Dermis blood vessel endothelial cell (primary cell): ENCODE results near the gene IQCE. TPM values are rescaled to one million over a fixed set of nuclear protein-coding genes. Genes with fewer than 3 reads are reported as not detected.
A peak's percentile ranks its signal among the peaks of the same experiment; 100 is the strongest.

Experiments used
- DNase-seq: peaks from one replicate; pipeline ENCODE4 v3.0.0; 2010
- total RNA-seq: library from RNA; depleted of rRNA; stranded (reverse); fragments of >200 nt; gene quantifications from 2 replicates; pipeline ENCODE4 v1.2.3, GENCODE V29; 2014

IQCE gene
- total RNA-seq, 1 donor from 2014 or later = 6.0 TPM

DNA sequence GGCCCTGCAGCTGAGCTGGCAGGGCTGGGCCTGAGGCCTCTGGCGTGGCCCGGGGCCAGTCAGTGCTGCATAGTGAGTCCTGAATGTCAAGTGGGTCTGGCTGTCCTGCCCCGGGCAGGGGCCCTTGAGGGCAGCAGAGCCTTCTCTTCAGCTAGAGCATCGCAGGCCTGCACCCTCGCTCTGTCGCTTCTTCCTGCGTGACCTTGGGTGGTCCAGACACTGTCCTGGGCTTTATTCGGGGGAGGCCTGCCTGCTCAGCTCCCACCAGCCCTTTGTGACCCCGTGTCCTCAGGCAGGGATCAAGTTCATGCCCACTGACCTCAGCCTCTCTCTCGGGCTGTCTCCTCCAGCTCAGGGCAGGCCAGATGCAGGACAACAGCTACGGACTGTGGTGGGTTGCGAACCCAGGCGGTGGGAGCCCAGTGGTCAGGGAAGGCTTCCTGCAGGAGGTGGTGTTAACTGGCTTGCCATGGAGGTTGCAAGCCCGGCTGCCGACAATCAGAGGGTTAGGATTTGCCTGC lies 76.4 kb downstream of the IQCE start:
- no peak for DNase-seq

GRCh38 chr7:2635810-2636701 lies 77.3 kb downstream of the IQCE start:
- DNase-seq = no peak

DNA sequence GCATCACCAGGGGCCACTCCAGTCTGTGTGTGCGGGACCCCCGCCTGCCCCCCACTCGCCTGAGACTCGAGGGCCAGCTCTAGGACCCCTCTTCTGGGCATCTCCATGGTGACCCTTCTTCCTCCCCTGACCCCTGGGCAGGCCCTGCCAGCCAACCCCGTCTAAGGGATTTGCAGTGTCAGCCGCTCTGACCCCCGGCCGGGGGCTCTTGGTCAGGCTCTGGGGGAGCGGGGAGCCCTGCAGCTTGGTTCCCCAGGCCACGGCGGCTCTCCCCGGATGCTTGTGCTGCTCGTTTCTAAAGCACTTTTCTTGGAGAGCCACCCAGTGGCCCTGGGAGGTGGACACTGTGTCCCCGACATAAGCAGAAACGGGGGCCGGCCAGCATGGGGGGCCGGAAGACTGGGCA lies 78.3 kb downstream of the IQCE start:
- DNase-seq = no peak

GRCh38 chr7:2637505-2638223 lies 78.9 kb downstream of the IQCE start:
- DNase-seq = no peak

DNA sequence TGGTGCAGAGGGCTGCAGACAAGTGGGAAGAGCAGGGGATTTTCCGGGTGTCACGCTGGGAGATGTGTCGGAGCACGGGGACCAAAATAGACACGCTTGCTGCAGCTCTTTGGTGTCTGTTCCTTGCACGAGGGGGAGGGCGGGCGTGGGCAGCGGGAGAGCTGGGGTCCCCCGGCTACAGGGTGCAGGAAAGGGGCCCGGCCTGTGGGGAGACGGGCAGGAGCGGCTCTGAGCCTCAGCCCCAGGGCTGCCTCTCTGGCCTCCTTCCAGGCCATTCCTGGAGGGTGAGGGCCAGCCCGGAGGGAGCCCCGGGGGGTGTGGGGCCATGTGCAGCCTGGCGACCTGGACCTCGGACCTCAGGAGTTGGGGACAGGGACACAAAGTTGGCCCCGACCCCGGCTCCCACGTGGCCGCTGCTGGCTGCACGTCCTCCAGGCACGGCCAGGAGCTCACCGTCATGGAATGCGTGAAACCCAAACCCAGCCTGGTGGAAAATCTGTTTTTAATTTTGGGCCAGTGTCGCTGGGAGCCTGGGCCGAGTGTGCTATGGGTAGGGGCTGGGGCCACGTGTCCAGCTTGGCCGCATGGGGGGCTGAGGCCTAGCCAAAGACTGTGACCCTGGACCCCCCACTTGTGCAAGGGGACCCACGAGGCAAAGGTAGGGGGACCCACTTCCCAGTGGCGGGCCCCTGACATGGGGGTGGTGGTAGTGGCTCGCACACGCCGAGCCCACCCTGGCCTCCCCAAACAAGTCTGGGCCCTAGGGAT lies 79.6 kb downstream of the IQCE start:
- DNase-seq = no peak

DNA sequence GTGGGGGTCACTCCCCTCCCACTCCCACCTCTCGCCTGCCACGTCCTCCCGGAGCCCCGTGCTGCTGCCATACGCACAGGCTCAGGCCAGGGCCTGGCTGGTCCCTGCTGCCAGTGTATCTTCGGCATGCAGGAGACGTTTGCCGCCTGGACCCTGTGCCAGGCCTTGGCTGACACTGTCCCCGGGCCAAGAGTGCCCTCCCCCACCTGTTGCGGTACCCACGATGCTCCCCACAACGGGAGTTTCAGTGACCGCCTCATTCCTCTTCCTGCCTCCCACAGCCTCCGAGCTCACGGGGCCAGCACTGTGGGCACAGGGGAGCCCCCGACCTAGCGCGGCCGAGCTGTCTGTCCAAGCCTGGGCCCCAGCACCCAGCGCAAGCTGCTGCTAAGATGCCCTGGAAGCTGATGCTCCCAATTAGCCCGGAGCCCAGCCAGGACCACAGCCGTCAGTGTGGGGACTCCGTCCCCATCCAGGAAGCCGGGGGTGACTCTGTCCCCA lies 80.5 kb downstream of the IQCE start:
- no peak for DNase-seq

DNA sequence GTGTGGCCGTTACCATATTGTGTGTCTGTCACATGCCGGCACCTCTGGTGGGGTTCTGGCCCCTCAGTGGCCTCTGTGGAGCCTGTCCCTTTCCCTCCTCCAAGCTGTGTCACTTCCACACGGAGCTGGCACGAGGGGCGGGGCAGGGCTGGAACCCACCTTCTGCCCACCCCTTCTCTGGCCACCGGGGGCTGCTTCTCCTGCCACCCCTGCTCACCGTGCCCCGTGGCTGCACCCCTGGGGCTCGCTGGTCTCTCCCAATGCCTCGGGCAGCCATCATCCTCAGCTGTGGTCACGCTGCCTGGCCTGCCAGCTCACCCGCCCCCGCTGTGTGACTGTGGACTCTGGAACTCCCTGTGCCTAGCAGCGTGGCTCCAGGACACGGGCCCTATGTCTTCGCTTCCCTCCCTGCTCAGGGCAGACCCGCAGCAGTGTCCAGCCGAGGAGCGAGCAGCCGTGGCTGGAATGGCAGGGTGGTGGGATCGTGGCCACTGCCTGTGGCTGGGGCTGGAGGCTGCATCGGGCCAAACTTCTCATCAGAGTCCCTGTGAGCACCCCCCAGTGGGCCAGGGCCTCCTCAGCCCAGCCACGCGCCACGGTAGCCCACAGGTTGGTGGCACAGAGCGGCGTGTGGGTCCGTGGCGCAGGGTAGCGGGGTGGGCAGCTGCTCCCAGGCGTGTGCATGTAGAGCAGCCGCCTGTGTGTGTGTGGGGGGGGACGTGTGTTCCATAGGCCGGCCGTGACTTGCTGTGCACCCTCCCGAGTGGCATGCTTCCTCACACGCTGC lies 81.1 kb downstream of the IQCE start:
- no peak for DNase-seq

GRCh38 chr7:2640482-2640830 lies 81.7 kb downstream of the IQCE start:
- DNase-seq = no peak

GRCh38 chr7:2640846-2641316 lies 82.1 kb downstream of the IQCE start:
- DNase-seq = no peak

DNA sequence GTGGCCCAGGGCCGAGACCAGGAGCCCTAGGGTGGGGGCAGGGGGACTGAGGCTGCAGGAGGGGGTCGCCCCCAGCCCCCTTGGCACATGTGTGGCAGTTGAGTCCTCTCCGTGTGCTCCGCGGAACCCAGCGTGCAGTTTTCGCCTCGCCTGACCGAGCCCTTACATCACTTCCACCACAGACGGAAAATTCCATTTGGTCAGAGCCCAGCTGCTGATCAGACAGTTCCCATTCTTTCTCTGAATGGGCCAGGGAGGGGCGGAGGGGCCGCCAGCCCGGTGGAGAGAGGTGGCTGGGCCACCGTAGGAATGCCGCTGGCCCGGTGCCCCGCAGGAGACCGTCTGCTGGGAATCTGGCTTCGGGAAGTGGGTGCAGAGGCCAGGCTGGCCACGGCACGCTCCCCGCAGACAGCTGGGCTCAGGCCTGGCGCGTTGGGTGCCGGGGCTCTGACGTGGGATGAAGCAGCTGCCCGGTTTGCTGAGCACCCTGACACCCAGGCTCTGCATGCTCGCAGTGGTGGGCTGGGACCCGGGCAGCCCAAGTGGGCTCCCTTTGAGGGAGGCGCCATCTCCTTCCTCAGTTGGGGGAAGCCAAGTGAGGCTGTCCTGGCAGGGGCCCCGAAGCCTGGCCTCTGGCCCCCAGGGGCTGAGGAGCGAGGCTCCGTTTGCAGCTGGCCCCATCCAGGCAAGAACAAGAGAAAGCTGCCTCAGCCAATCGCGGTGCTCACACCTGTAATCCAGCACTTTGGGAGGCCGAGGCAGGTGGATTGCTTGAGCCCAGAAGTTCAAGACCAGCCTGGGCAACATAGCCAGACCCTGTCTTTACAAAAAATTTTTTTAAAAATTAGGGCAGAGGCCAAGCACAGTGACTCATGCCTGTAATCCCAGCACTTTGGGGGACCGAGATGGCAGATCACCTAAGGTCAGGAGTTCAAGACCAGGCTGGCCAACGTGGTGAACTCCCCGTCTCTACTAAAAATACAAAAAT lies 82.9 kb downstream of the IQCE start:
- peak; percentile 99 for DNase-seq

DNA sequence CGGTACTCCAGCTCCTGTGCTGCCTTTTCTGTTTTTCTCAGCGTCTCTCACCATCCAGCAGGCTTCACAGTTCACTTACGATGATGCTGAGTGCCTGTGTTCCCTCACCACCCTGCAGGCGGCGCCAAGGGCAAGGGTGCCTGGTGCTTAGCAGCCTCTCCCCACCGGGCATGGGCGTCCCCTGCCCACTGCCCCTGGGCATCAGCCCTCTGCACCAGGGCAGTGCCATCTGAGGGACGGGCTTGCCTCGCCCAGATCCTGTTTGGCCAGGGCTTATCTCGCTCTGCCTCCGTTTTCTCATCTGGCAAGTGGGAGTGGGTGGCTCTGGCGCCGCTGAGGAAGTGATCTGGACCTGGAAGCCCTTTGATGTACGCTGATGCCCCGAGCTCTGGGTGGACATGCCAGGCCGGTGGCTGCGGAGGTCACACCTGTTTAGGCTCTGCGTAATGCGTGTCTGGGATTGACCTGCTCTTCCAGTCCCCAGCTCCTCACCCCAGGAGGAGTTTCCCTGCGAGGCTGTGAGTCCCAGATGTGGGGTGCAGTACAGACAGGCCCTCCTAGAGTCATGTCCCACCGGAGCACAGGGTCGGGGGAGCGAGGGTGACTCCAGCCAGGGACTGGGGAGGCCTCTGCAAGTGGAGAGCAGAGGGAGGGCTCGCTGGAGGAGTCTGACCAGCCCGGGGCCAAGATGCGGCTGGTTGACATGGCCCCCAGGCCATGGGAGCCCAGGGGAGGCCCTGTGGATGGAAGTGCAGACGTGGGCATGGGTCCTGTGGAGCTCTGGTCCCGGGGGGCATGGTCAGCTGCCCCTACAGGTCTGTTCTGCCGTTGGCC lies 84.8 kb downstream of the IQCE start:
- peak; percentile 76 for DNase-seq

GRCh38 chr7:2644220-2644561 lies 85.4 kb downstream of the IQCE start:
- no peak for DNase-seq

DNA sequence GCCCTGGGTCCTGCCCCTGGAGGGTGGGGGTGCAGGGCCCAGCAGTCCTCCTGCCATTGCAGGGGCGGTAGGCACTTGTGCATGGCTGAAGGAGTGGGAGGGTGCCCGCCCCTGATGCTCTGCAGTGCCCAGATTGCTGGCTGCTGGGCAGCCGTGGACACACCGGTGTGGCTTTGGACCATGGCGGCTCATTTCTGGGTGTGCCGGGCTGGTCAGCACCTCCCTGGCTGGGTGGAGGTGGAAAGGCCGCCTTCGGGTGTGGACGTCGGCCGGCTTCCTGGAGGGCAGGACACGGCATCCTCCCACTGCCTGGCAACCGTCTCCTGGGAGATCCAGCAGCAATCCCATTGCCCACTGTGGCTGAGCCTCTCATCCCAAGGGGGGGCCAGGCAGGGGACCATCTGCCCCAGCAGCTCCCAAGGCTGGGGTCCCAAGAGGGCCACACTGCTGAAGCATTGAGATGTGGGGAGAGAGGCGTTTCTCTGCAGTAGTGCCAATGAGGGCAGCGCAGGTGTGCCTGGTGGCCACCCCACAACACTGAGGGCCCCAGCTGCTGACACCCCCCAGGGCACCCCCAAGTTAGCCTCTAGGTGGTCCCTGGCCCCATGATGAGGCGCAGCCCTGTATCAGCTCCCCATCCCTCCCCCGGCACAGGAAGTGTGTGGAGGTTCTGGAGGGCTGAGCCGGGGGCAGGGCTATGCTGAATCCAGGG lies 85.9 kb downstream of the IQCE start:
- no peak for DNase-seq

DNA sequence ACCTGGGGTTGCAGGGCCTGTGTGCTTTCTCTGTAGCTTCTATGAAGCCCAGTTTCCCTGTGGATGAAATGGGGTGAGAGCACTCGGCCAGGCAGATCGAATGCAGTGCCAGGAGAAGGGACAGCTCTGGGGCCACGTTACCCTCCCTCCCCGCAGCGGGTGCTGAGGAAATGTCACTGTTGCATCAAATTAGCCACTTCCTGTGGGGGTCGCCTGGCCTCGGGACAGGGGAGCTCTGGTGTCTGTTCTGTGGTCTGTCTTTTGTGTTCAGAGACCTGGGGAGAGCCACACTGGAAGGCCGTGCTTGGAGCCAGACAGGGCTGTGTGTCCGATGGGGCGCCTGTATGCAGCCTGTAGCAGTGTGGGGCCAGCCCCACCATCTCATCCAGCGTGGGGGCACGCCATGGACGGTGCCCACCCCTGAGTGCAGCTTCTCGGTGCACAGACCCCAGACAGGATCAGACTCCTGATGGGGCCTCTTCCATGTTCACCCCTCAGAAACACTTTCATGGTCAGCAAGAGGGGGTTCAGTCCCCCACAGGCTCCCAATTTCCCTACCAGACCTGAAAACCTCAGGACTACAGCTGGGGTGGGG lies 86.6 kb downstream of the IQCE start:
- no peak for DNase-seq

DNA sequence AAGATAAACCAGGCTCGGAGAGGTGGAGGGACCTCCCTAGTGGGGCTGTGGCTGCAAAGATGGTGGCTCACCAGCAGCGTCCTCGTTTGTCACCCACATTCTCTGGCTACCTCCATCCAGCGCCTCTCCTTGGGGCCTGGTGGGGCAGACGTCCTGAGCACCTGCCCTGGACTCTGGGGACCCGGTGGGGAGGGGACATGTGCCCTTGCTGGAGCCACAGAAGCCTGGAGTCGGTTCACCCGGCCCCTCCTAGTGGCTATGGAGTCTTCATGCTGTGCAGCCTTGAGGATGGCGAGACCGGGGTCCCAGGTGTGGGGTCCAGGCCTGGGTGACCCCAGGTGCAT lies 87.5 kb downstream of the IQCE start:
- DNase-seq = no peak

DNA sequence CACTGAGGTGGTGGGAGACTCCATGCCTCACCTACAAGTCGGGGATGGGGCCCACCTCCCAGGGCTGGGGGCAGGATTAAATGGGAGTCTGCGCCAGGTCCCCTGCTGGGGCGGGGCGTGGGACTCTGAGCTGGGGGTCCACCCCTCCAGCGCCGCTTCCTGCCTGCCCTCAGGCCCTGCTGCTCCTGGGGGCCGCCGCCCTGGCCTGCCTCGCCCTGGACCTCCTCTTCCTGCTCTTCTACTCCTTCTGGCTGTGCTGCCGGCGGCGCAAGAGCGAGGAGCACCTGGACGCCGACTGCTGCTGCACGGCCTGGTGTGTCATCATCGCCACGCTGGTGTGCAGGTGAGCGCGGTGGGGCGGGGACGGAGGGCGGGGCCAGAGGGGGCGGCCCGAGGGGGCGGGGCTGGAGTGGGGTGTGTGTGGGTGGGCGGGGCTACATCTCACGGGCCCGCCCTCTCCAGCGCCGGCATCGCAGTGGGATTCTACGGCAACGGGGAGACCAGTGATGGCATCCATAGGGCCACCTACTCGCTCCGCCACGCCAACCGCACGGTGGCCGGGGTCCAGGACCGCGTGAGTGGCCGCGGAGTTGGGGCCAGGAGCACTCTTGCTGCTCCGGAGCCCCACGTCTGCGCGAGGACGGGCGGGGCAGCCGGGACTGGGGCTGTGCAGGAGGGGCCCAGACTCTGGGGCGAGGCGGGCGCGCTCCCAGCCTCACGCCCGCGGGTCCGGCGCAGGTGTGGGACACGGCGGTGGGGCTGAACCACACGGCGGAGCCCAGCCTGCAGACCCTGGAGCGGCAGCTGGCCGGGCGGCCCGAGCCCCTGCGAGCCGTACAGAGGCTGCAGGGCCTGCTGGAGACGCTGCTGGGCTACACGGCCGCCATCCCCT lies 88.1 kb downstream of the IQCE start:
- DNase-seq = no peak

DNA sequence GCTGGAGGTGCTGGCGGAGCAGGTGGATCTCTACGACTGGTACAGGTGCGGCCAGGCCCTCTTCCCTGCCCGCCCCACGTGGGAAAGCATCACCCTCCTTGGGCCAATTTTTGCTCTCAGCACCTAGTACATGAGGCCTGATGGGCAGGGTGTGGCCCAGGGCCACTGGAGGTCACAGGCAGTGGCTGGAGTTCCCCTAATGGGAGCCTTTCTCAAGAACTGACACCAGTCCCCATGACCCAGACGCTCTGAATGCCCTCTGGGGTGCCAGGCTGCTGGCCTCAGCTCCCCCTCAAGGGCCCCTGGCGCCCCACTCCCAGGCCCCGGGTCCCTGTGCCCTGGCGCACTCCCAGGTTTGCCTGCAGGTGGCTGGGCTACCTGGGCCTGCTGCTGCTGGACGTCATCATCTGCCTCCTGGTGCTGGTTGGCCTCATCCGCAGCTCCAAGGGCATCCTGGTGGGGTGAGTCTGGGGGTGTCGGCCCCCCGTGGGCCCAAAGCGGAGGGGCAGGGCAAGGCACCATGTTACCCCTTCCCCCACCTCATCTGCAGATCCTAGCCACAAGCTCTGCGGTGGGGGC lies 88.9 kb downstream of the IQCE start:
- no peak for DNase-seq
